ENCODE results near the gene CAPRIN1.

- TF ChIP-seq CTCF (IDR thresholded peaks at IDR 0.05) (no peak), POLR2A (IDR thresholded peaks at IDR 0.05) (no peak)
Measured at GRCh38 chr11:34128824-34129223, 77.3 kb downstream of the CAPRIN1 start.
